GM23338 (cell line): Measurements from ENCODE around the gene FLNA. TPM values are rescaled to one million over a fixed set of nuclear protein-coding genes. Genes with fewer than 3 reads are reported as not detected.

Experiments used
- ATAC-seq: fragments of 200-7000 bp; cut with Tn5 transposase; 3 replicates; pipeline ENCODE4 v1.9.1; 2020
- DNase-seq: peaks from one replicate; pipeline ENCODE4 v3.0.0-alpha.2; 2015; ENCODE audit warnings: low spot score
- H2AFZ ChIP-seq: fragments of 200-600 bp; sonication (generic); 2 replicates; pipeline ENCODE4 v1.8.0; 2016; ENCODE audit warnings: antibody characterized with exemption, mild to moderate bottlenecking, moderate library complexity
- H3F3A ChIP-seq: fragments of 200-600 bp; sonication (generic); replicated peaks from 2 replicates; pipeline ENCODE4 v1.8.0; 2017; ENCODE audit warnings: antibody characterized with exemption, mixed run types, low read depth
- H3K27ac ChIP-seq: fragments of 200-600 bp; sonication (generic); 2 replicates; pipeline ENCODE4 v1.6.1; 2016; ENCODE audit warnings: low read depth
- H3K27me3 ChIP-seq: fragments of 200-600 bp; sonication (generic); 2 replicates; pipeline ENCODE4 v1.8.0; 2016; ENCODE audit warnings: mild to moderate bottlenecking, mixed run types, moderate library complexity; ENCODE audit not compliant: insufficient read depth
- H3K36me3 ChIP-seq: fragments of 200-600 bp; sonication (generic); 2 replicates; pipeline ENCODE4 v1.8.0; 2016; ENCODE audit warnings: mild to moderate bottlenecking; ENCODE audit not compliant: insufficient read depth
- H3K4me1 ChIP-seq: fragments of 200-600 bp; sonication (generic); 2 replicates; pipeline ENCODE4 v1.8.0; 2016; ENCODE audit warnings: mild to moderate bottlenecking, moderate library complexity; ENCODE audit not compliant: insufficient read depth
- H3K4me2 ChIP-seq: fragments of 200-600 bp; sonication (generic); 2 replicates; pipeline ENCODE4 v1.7.1; 2017; ENCODE audit warnings: mixed run types
- H3K4me3 ChIP-seq: fragments of 200-600 bp; sonication (generic); 2 replicates; pipeline ENCODE4 v1.6.1; 2016; ENCODE audit warnings: mixed run types
- H3K79me2 ChIP-seq: fragments of 200-600 bp; sonication (generic); replicated peaks from 2 replicates; pipeline ENCODE4 v1.8.0; 2017; ENCODE audit warnings: mild to moderate bottlenecking; ENCODE audit not compliant: insufficient read depth
- H3K9me2 ChIP-seq: fragments of 200-600 bp; sonication (generic); 2 replicates; pipeline ENCODE4 v1.8.0; 2017; ENCODE audit not compliant: insufficient read depth
- H4K20me1 ChIP-seq: fragments of 200-600 bp; sonication (generic); replicated peaks from 2 replicates; pipeline ENCODE4 v1.8.0; 2017; ENCODE audit warnings: mild to moderate bottlenecking; ENCODE audit not compliant: insufficient read depth
- H3K27ac Mint-ChIP-seq: 2 replicates; pipeline ENCODE4 v1.8.0; 2020; ENCODE audit warnings: inconsistent platforms, mild to moderate bottlenecking, moderate library complexity, mixed read lengths
- H3K27me3 Mint-ChIP-seq: 3 replicates; pipeline ENCODE4 v1.8.0; 2022; ENCODE audit warnings: low read depth, mild to moderate bottlenecking, moderate library complexity, mixed read lengths, inconsistent platforms; ENCODE audit not compliant: insufficient read depth, poor library complexity
- H3K36me3 Mint-ChIP-seq: 3 replicates; pipeline ENCODE4 v1.8.0; 2021; ENCODE audit warnings: low read depth, mild to moderate bottlenecking, inconsistent platforms, moderate library complexity, mixed read lengths
- H3K4me1 Mint-ChIP-seq: 3 replicates; pipeline ENCODE4 v1.8.0; 2020; ENCODE audit warnings: mild to moderate bottlenecking, inconsistent platforms, mixed read lengths
- H3K4me3 Mint-ChIP-seq: 3 replicates; pipeline ENCODE4 v1.8.0; 2021; ENCODE audit warnings: moderate library complexity, mild to moderate bottlenecking, inconsistent platforms, mixed read lengths
- H3K9me3 Mint-ChIP-seq: 3 replicates; pipeline ENCODE4 v1.8.0; 2020; ENCODE audit warnings: moderate library complexity, mild to moderate bottlenecking, inconsistent platforms, mixed read lengths
- EZH2 ChIP-seq: fragments of 200-600 bp; sonication (generic); IDR thresholded peaks from one replicate; pipeline ENCODE4 v1.8.0; 2017; ENCODE audit warnings: antibody characterized with exemption, mild to moderate bottlenecking, low read depth; ENCODE audit not compliant: unreplicated experiment
- EZH2phosphoT487 ChIP-seq: fragments of 200-600 bp; sonication (generic); IDR thresholded peaks from one replicate; pipeline ENCODE4 v1.8.1; 2018; ENCODE audit warnings: antibody characterized with exemption; ENCODE audit not compliant: unreplicated experiment
- NANOG ChIP-seq: IDR thresholded peaks from 2 replicates; pipeline ENCODE4 v1.6.1; 2016; ENCODE audit warnings: antibody characterized with exemption, borderline replicate concordance
- POLR2AphosphoS5 ChIP-seq: IDR thresholded peaks from 2 replicates; pipeline ENCODE4 v1.6.1; 2016; ENCODE audit warnings: antibody characterized with exemption, low read depth
- STAT1 ChIP-seq: IDR thresholded peaks from one replicate; pipeline ENCODE4 v1.6.1; 2016; ENCODE audit warnings: antibody characterized with exemption; ENCODE audit not compliant: unreplicated experiment
- ZNF331 ChIP-seq: fragments of 250-450 bp; sonication (Bioruptor Pico); IDR thresholded peaks from 2 replicates; pipeline ENCODE4 v1.5.0; 2020; ENCODE audit warnings: low read depth, mild to moderate bottlenecking, moderate library complexity
- polyA plus RNA-seq: library from polyadenylated mRNA; unstranded; fragments of >200 nt; fragmentation: Nextera tagmentation; extraction: Ambion mirVana; gene quantifications from 2 replicates; pipeline ENCODE4 v1.2.1, GENCODE V29; 2016
- total RNA-seq: library from RNA; depleted of rRNA; stranded (reverse); fragments of >200 nt; shearing (Covaris generic); gene quantifications from 2 replicates; pipeline ENCODE4 v1.2.3, GENCODE V29; 2014
- TF ChIP-seq, protein P1 (sequence below): IDR thresholded peaks from one replicate; pipeline ENCODE4 v1.6.1; 2018; ENCODE audit warnings: antibody characterized with exemption; ENCODE audit not compliant: unreplicated experiment
- TF ChIP-seq, protein P2 (sequence below): IDR thresholded peaks from 2 replicates; pipeline ENCODE4 v1.6.1; 2016; ENCODE audit warnings: antibody characterized with exemption

Gene FLNA
- total and polyA plus RNA-seq, 2 experiments from 2014 or later, result 579 to 1,445 TPM

DNA sequence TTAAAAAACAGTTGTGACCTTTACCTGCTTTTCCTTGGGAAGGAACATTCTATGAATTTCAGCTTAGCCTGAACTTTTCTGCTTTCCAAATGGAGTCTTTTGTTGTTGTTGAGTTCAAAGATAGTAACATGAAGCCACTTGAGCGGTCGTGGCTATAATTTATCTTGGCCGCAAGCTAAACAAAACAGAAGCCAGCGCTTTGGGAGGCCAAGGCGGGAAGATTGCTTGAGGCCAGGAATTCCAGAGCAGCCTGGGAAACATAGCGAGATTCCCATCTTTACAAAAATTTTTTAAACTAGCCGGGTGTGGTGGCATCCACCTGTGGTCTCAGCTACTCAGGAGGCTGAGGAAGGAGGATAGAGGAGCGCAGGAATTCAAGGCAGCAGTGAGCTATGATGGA lies 48.9 kb downstream of the FLNA start:
- Mint-ChIP-seq H3K27ac (no peak overlapping the region), H3K9me3 (no peaks in the 10 kb centered on the region; the same call in 2 of the 3 replicates), H3K36me3 (no peaks in the 10 kb centered on the region), H3K4me1 (peaks cover 2% of the 10 kb centered on the region; the same call in 1 of the 3 replicates), H3K27me3 (peaks cover 5% of the 10 kb centered on the region), H3K4me3 (no peak overlapping the region)
- no peak for ATAC-seq
- Histone ChIP-seq H3K27me3 (no peaks in the 10 kb centered on the region), H3K36me3 (no peaks in the 10 kb centered on the region), H2AFZ (no peak overlapping the region), H3K27ac (no peak overlapping the region), H3K4me2 (no peak overlapping the region), H3K4me3 (no peak overlapping the region), H4K20me1 (no peaks in the 10 kb centered on the region), H3F3A (no peaks in the 10 kb centered on the region), H3K9me2 (no peaks in the 10 kb centered on the region), H3K79me2 (no peaks in the 10 kb centered on the region), H3K4me1 (no peaks in the 10 kb centered on the region)
- no peak for DNase-seq
- TF ChIP-seq NANOG, result no peak
- TF ChIP-seq, protein P1, sequence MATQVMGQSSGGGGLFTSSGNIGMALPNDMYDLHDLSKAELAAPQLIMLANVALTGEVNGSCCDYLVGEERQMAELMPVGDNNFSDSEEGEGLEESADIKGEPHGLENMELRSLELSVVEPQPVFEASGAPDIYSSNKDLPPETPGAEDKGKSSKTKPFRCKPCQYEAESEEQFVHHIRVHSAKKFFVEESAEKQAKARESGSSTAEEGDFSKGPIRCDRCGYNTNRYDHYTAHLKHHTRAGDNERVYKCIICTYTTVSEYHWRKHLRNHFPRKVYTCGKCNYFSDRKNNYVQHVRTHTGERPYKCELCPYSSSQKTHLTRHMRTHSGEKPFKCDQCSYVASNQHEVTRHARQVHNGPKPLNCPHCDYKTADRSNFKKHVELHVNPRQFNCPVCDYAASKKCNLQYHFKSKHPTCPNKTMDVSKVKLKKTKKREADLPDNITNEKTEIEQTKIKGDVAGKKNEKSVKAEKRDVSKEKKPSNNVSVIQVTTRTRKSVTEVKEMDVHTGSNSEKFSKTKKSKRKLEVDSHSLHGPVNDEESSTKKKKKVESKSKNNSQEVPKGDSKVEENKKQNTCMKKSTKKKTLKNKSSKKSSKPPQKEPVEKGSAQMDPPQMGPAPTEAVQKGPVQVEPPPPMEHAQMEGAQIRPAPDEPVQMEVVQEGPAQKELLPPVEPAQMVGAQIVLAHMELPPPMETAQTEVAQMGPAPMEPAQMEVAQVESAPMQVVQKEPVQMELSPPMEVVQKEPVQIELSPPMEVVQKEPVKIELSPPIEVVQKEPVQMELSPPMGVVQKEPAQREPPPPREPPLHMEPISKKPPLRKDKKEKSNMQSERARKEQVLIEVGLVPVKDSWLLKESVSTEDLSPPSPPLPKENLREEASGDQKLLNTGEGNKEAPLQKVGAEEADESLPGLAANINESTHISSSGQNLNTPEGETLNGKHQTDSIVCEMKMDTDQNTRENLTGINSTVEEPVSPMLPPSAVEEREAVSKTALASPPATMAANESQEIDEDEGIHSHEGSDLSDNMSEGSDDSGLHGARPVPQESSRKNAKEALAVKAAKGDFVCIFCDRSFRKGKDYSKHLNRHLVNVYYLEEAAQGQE, result no peak
- TF ChIP-seq, protein P2, sequence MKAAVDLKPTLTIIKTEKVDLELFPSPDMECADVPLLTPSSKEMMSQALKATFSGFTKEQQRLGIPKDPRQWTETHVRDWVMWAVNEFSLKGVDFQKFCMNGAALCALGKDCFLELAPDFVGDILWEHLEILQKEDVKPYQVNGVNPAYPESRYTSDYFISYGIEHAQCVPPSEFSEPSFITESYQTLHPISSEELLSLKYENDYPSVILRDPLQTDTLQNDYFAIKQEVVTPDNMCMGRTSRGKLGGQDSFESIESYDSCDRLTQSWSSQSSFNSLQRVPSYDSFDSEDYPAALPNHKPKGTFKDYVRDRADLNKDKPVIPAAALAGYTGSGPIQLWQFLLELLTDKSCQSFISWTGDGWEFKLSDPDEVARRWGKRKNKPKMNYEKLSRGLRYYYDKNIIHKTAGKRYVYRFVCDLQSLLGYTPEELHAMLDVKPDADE, result no peak
- no peak for TF ChIP-seq STAT1
- no peak for TF ChIP-seq EZH2

DNA sequence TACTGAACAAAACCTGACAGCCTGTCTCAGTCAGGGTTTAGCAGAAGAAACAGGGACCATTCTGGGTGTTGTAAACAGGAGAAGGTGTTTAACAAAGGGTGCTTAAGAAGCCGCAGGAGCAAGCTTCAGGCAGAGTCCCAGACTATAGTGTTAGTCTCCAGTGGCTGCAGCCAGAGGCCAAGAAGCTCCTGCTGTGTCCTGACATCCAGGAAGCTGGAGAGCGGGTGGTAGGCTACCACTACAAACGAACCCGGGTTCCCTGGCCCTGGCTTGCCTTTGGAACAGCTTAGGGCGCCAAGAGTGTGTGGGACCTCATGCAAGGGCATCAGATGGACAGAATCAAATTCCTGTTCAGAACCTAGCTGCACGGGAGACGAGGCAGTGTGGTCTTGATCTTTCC lies 50.9 kb downstream of the FLNA start:
- no peaks in the 10 kb centered on the region for H3K27me3 ChIP-seq
- no peaks in the 10 kb centered on the region for H3K4me1 ChIP-seq
- ATAC-seq, result peak; percentile 61
- no peak for TF ChIP-seq POLR2AphosphoS5
- no peak for DNase-seq
- Mint-ChIP-seq H3K4me1 (no peaks in the 10 kb centered on the region), H3K9me3 (no peaks in the 10 kb centered on the region; the same call in 2 of the 3 replicates), H3K4me3 (no peak overlapping the region), H3K27ac (no peak overlapping the region), H3K36me3 (no peaks in the 10 kb centered on the region), H3K27me3 (peaks cover 4% of the 10 kb centered on the region)
- no peaks in the 10 kb centered on the region for H4K20me1 ChIP-seq
- no peaks in the 10 kb centered on the region for H3F3A ChIP-seq
- no peaks in the 10 kb centered on the region for H3K9me2 ChIP-seq
- no peaks in the 10 kb centered on the region for H3K36me3 ChIP-seq
- no peaks in the 10 kb centered on the region for H3K79me2 ChIP-seq
- no peak overlapping the region for H3K27ac ChIP-seq
- H3K4me2 ChIP-seq, result no peak overlapping the region
- H3K4me3 ChIP-seq, result no peak overlapping the region
- no peak overlapping the region for H2AFZ ChIP-seq

DNA sequence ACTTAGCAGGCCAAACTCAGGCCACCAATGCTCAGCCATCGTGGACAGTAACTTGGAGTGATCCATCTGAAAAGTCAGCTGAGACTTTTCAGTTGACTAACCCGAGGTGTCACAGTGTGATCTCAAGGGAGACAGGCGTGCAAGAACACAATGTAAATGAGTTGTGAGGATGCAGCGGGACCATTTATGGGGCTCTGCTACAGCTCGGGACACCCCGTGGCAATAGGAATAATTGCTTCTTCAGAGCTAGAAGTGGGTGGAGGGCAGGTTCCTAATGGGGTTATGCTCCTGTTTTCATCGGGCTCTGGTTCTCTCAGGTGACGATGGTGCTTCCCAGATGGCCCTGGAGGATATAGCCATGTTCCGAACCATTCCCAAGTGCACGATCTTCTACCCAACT lies 51.5 kb downstream of the FLNA start:
- H3K27me3 Mint-ChIP-seq, result peaks cover 3% of the 10 kb centered on the region
- H3K27ac ChIP-seq, result no peak overlapping the region
- H3F3A ChIP-seq, result no peaks in the 10 kb centered on the region
- H3K27me3 ChIP-seq, result no peaks in the 10 kb centered on the region
- ATAC-seq (no peak), DNase-seq (no peak)
- H3K27ac Mint-ChIP-seq, result no peak overlapping the region
- H3K4me1 Mint-ChIP-seq, result no peaks in the 10 kb centered on the region
- no peaks in the 10 kb centered on the region for H3K4me1 ChIP-seq
- H3K36me3 Mint-ChIP-seq, result no peaks in the 10 kb centered on the region
- no peaks in the 10 kb centered on the region for H3K9me2 ChIP-seq
- H3K79me2 ChIP-seq, result no peaks in the 10 kb centered on the region
- H2AFZ ChIP-seq, result no peak overlapping the region
- H3K4me2 ChIP-seq, result no peak overlapping the region
- H4K20me1 ChIP-seq, result no peaks in the 10 kb centered on the region
- H3K4me3 Mint-ChIP-seq, result no peak overlapping the region
- no peaks in the 10 kb centered on the region for H3K36me3 ChIP-seq
- no peak overlapping the region for H3K4me3 ChIP-seq
- H3K9me3 Mint-ChIP-seq, result no peaks in the 10 kb centered on the region
- no peak for TF ChIP-seq EZH2phosphoT487
- no peak for TF ChIP-seq POLR2AphosphoS5
- TF ChIP-seq ZNF331 (CRISPR knock-in tag), result no peak
- TF ChIP-seq, protein P1, result no peak
